HEK293 (cell line): Measurements from ENCODE around the gene TSHZ2.

ENCODE experiments used
- GFI1B ChIP-seq: fragments of 450-650 bp; formaldehyde crosslinking; IDR thresholded peaks from 2 replicates; pipeline ENCODE4 v1.5.1; 2016; ENCODE audit warnings: missing biosample characterization, missing genetic modification characterization
- REST ChIP-seq: fragments of 450-650 bp; formaldehyde crosslinking; IDR thresholded peaks from 2 replicates; pipeline ENCODE4 v1.5.1; 2016; ENCODE audit warnings: missing biosample characterization, missing genetic modification characterization
- YY1 ChIP-seq: fragments of 450-650 bp; formaldehyde crosslinking; IDR thresholded peaks from 2 replicates; pipeline ENCODE4 v1.5.1; 2018; ENCODE audit warnings: missing biosample characterization, missing genetic modification characterization
- ZNF10 ChIP-seq: fragments of 450-650 bp; formaldehyde crosslinking; IDR thresholded peaks from 2 replicates; pipeline ENCODE4 v1.5.1; 2017; ENCODE audit warnings: missing biosample characterization, missing genetic modification characterization
- ZNF121 ChIP-seq: fragments of 450-650 bp; formaldehyde crosslinking; IDR thresholded peaks from 2 replicates; pipeline ENCODE4 v1.5.1; 2016; ENCODE audit warnings: missing biosample characterization, missing genetic modification characterization
- ZNF157 ChIP-seq: fragments of 450-650 bp; formaldehyde crosslinking; IDR thresholded peaks from 2 replicates; pipeline ENCODE4 v1.5.1; 2016; ENCODE audit warnings: missing biosample characterization, missing genetic modification characterization
- ZNF398 ChIP-seq: fragments of 450-650 bp; formaldehyde crosslinking; IDR thresholded peaks from 2 replicates; pipeline ENCODE4 v1.5.1; 2017; ENCODE audit warnings: missing biosample characterization, missing genetic modification characterization
- ZNF501 ChIP-seq: fragments of 450-650 bp; formaldehyde crosslinking; IDR thresholded peaks from 2 replicates; pipeline ENCODE4 v1.5.1; 2016; ENCODE audit warnings: missing biosample characterization, missing genetic modification characterization
- ZNF561 ChIP-seq: fragments of 450-650 bp; IDR thresholded peaks from 2 replicates; pipeline ENCODE4 v1.5.1; 2018; ENCODE audit warnings: missing biosample characterization, missing genetic modification characterization, borderline replicate concordance
- ZNF660 ChIP-seq: fragments of 450-650 bp; IDR thresholded peaks from 2 replicates; pipeline ENCODE4 v1.5.1; 2018; ENCODE audit warnings: missing biosample characterization, mild to moderate bottlenecking, missing genetic modification characterization
- TF ChIP-seq, protein P1 (sequence below): fragments of 450-650 bp; formaldehyde crosslinking; IDR thresholded peaks from 2 replicates; pipeline ENCODE4 v1.5.1; 2016; ENCODE audit warnings: missing biosample characterization, missing genetic modification characterization
- TF ChIP-seq, protein P2 (sequence below): fragments of 450-650 bp; formaldehyde crosslinking; IDR thresholded peaks from 2 replicates; pipeline ENCODE4 v1.5.1; 2016; ENCODE audit warnings: missing biosample characterization, missing genetic modification characterization, low read depth
- TF ChIP-seq, protein P3 (sequence below): fragments of 450-650 bp; formaldehyde crosslinking; IDR thresholded peaks from 2 replicates; pipeline ENCODE4 v1.5.1; 2016; ENCODE audit warnings: missing biosample characterization, missing genetic modification characterization

DNA sequence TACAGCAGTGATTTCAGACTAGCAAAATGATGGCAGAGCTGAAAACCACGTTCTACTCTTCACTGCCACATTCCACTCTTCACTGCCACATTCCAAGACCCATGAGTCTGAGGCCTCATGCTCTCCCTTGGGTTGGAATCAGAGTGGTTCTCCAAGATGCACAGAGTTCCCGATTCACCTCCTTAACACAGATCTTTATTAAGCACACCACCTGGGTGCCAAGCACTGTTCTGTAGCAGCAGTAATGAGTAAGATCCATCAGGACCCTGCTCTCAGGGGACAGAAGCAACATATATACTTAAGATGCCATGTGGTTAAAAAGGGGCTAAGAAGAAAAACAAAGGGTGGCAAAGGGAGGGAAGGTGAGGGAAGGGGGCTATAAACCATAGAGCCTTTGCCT, 26.9 kb downstream of the TSHZ2 start:
- no peak for TF ChIP-seq ZNF10
- TF ChIP-seq, protein P1, sequence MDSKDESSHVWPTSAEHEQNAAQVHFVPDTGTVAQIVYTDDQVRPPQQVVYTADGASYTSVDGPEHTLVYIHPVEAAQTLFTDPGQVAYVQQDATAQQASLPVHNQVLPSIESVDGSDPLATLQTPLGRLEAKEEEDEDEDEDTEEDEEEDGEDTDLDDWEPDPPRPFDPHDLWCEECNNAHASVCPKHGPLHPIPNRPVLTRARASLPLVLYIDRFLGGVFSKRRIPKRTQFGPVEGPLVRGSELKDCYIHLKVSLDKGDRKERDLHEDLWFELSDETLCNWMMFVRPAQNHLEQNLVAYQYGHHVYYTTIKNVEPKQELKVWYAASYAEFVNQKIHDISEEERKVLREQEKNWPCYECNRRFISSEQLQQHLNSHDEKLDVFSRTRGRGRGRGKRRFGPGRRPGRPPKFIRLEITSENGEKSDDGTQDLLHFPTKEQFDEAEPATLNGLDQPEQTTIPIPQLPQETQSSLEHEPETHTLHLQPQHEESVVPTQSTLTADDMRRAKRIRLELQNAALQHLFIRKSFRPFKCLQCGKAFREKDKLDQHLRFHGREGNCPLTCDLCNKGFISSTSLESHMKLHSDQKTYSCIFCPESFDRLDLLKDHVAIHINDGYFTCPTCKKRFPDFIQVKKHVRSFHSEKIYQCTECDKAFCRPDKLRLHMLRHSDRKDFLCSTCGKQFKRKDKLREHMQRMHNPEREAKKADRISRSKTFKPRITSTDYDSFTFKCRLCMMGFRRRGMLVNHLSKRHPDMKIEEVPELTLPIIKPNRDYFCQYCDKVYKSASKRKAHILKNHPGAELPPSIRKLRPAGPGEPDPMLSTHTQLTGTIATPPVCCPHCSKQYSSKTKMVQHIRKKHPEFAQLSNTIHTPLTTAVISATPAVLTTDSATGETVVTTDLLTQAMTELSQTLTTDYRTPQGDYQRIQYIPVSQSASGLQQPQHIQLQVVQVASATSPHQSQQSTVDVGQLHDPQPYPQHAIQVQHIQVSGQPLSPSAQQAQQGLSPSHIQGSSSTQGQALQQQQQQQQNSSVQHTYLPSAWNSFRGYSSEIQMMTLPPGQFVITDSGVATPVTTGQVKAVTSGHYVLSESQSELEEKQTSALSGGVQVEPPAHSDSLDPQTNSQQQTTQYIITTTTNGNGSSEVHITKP (tag by site-specific recombination), result no peak
- TF ChIP-seq ZNF660 (tag by site-specific recombination), result no peak
- no peak for TF ChIP-seq REST (tag by site-specific recombination)
- TF ChIP-seq, protein P2, sequence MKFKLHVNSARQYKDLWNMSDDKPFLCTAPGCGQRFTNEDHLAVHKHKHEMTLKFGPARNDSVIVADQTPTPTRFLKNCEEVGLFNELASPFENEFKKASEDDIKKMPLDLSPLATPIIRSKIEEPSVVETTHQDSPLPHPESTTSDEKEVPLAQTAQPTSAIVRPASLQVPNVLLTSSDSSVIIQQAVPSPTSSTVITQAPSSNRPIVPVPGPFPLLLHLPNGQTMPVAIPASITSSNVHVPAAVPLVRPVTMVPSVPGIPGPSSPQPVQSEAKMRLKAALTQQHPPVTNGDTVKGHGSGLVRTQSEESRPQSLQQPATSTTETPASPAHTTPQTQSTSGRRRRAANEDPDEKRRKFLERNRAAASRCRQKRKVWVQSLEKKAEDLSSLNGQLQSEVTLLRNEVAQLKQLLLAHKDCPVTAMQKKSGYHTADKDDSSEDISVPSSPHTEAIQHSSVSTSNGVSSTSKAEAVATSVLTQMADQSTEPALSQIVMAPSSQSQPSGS, result no peak
- TF ChIP-seq, protein P3, sequence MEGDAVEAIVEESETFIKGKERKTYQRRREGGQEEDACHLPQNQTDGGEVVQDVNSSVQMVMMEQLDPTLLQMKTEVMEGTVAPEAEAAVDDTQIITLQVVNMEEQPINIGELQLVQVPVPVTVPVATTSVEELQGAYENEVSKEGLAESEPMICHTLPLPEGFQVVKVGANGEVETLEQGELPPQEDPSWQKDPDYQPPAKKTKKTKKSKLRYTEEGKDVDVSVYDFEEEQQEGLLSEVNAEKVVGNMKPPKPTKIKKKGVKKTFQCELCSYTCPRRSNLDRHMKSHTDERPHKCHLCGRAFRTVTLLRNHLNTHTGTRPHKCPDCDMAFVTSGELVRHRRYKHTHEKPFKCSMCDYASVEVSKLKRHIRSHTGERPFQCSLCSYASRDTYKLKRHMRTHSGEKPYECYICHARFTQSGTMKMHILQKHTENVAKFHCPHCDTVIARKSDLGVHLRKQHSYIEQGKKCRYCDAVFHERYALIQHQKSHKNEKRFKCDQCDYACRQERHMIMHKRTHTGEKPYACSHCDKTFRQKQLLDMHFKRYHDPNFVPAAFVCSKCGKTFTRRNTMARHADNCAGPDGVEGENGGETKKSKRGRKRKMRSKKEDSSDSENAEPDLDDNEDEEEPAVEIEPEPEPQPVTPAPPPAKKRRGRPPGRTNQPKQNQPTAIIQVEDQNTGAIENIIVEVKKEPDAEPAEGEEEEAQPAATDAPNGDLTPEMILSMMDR (tag by site-specific recombination), result no peak
- no peak for TF ChIP-seq ZNF121 (tag by site-specific recombination)
- no peak for TF ChIP-seq ZNF561
- no peak for TF ChIP-seq GFI1B
- no peak for TF ChIP-seq ZNF501 (tag by site-specific recombination)
- TF ChIP-seq ZNF157, result no peak
- no peak for TF ChIP-seq ZNF398 (tag by site-specific recombination)
- TF ChIP-seq YY1, result no peak
